Stimulated activated CD4-positive, alpha-beta T cell treated with anti-CD3 and anti-CD28 coated beads, Interleukin-4, amount 100 ng/mL, for 24 hours (primary cell): ENCODE results near the gene COA7.
A peak's percentile ranks its signal among the peaks of the same experiment; 100 is the strongest.

Experiments used
- DNase-seq: peaks from one replicate; pipeline ENCODE4 v3.0.0-alpha.2; 2020

Gene COA7

DNA sequence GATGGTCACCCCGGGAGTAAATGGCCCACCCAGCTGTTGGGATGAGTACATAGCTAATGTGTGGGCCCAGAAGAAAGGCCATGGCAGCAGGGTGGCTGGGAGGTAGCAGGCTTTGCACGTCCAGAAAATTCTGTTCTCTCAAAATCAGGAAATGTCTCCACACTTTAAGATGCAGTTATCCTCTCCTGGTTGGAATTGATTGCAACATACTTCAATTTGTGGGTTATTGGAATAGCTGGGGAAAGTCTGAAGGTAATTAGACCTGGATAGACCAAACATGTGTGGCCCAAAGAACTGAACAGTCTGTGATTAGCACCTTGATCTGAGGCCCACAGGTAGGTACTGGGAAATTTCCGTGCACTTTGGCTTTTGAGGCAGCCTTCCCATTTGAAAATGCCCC lies 30.2 kb downstream of the COA7 start:
- DNase-seq: no peak

DNA sequence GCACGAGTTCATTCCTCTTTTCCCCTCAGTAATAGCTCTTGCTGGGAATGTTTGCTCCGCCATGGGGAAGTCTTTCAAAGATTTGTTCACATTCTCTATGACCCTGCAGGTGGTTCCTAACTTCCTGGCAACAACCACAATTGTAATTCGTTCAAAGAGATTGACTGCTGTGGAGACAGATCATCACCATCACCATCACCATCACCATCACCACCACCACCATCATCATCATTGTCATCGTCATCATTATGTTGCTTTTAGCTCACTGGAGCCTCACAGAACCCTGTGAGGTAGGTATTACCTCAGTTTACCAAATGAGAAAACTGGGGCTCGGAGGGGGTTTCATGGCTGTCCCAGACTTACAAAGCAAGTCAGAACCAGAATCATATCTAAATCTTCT lies 30.9 kb downstream of the COA7 start:
- no peak for DNase-seq

DNA sequence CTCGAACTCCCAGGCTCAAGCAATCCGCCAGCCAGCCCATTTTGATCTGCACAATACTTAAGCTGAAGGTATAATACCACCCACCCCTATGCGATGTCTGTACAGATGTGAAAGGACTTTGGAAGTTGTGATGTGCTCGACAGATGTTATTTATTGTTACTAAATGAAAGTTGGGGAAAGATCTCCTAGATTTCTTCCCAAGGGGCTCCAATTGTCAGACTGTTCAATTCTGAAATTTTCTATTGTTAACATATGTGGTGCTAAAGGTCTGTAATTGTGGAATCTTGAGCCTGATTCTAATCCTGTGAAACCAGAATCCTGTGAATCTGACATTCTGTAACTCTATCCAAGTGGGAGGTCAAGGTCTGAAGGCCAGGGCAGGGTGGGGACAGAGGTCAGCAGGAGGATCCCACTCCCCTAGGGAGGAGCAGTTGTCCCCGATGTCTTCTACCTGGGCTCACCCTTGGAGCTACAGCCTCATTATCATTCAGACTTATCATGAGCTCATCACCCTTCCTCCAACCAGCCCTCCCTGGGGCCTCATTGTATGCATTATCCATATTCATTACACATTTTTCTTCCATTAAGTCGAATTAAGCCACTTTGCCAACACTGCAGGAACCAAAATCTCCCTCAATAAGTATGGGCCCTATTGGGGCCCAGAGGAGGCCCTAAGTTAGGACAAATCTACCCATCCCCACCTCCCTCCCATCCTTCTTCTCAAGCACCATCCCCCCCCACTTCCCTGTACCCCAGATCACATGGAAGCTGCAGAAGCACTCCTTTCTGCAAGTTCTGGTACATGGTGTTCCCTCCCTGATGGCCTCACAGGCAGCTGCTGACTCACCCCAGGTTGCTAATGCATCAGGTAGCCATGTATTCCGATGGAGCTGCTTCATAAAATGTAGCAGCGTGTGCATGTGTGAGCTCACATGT lies 32.9 kb downstream of the COA7 start:
- DNase-seq: no peak

DNA sequence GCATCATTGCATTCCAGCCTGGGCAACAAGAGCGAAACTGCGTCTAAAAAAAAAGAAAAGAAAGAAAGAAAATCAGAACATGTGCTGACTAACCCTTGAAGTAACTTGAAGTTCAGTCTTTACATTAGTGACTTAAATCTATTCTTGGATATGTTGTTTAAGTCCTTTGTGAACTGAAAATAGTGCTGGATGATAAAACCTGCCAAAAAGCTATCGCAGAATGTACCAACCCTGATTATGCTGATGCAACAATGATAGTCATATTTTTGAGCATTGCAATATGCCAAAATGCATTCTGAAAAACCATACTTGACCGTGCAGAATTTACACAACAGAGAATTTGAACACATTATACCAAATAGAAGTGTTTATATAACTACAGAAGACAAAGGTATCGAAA lies 34.4 kb downstream of the COA7 start:
- DNase-seq: no peak

DNA sequence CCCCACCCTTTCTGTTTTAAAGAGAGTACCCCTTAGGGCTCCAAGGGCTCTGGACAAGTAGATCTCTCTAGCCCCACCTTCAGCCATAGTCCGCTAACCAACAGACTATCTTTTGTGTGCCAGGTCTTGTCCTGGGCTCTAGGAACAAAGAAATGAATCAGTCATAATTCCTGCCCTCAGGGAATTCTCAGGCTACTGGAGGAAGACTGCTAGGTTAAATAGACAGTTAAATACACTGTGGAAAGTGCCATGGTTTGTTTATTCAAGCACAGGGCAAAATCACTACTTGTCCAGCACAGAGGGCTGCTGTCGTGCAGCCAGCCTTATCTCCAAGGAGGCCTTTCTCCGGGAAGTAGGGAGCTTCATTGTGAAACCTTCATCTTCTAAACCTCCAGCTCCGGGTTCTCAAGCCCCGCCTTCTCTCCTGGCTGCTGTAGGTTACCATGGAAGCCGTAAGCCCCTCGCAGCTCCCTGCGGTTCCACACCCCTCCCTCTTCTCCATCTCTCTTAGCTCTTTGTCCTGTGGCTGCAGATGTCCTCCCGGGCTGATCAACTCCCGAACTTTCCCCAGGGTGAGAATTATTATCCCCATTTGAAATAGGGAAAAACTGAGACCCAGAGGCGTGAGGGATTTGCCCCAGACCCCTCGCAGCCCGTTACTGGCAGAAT lies 35.4 kb downstream of the COA7 start:
- DNase-seq: no peak

DNA sequence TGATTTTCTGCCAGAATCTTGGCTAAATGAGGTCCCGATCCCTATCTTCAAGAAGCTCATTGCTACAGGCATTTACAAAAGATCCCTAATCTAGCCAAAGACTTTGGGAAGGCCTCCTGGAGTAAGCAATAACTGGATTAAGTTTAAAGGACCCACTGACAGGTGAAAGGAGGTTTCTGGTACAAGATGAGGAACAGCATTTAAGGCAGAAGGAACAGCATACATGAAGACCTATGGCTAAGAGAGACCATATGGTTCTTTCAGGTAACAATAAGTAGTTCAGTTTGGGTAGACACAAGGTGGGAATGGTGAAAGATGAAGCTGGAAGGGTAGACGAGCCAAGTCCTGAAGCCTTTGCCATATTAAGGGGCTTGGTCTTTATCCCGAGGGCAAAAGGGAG lies 37.3 kb downstream of the COA7 start:
- DNase-seq: no peak

DNA sequence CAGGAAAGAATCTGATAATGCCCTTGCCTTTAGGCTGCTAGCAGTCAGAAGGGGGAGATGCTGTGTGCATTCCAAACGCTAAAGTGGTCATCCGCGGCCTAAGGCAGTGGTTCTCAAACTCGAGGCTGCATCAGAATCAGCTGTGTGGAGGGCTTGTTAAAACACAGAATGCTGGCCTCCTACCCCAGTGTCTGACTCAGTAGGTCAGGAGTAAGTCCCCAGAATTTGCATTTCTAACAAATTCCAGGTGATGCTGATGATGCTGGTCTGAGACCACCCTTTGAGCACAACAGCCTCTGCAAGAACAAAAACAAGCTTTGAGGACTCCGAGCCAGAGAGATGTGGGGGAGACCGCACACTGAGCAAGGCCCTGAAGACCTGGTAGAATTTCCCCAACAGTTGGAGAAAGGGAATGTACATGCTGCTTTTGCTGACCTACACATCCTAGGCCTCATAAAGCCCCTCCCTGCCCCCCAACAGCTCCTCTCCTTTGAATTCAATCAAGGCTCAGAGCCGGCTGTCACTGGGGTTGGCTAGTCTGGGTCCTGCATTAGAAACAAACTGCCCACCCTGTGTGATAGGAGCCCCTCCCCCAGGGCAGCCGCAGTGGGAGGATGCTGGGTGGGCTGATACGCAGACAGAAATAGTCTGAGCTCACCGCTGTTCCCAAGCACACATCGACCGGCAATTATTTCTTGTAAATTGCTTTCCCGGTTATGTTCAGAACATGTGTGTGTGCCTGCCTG lies 38.1 kb downstream of the COA7 start:
- no peak for DNase-seq

DNA sequence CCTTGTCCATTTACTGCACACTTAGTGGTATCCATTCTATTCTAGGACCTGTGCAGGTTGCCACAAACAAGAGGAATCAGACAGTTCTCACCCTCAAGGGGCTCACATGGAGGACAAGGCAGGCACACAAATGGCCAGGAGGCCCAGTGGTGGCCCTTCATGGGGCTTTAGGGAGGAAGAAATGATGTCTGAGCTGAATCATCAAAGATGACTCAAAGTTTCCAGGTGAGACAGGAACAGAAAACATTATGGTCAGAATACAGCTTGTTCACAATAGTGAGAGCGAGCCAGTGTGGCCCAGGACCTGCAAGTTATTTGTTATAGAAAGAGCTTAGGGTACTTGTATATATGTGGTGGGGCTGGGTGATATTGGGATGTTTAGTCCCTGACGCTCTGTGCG lies 38.8 kb downstream of the COA7 start:
- DNase-seq: peak; percentile 22

DNA sequence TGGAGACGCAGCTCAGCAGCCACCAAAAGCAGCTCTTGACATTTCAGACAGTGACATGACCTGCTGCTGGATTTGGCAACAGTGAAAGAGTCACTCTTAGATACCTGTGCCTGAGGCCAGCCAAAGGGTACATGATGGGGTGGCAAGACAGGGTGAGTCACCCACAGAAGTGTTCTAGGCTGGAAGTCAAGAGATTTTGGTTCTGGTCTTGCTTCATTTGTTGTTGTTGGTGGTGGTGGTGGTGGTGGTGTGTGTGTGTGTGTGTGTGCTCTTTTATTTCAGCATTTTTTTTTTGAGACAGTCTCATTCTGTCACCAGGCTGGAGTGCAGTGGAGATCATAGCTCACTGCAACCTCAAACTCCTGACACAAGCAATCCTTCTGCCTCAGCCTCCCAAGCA lies 39.4 kb downstream of the COA7 start:
- no peak for DNase-seq

DNA sequence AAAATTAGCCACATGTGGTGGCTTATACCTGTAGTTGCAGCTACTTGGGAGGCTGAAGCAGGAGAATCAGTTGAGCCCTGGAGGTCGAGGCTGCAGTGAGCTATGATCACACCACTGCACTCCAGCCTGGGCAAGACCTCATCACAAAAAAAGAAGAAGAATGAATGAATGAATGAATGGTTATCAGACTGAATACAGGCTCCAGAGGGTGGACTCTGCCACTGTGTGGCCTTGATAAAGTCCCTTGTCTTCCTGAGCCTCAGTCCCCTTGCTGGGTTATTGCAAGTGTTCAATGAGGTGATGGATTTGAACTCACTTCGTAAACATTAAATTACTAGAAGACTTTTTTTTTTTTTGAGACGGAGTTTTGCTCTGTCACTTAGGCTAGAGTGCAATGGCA lies 40.4 kb downstream of the COA7 start:
- no peak for DNase-seq

DNA sequence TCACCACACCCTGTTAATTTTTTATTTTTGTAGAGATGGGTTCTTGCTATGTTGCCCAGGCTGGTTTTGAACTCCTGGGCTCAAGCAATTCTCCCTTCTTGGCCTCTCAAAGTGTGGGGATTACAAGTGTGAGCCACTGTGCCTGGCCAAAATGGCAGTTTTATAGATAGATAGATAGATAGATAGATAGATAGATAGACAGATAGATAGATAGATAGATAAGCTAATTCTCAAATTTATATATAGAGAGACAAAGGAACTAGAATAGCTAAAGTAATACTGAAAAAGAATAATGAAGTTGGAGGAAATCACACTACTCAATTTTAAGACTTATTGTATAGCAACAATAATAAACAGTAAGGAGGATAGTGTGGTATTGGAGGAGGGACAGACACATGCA lies 44.1 kb downstream of the COA7 start:
- no peak for DNase-seq

DNA sequence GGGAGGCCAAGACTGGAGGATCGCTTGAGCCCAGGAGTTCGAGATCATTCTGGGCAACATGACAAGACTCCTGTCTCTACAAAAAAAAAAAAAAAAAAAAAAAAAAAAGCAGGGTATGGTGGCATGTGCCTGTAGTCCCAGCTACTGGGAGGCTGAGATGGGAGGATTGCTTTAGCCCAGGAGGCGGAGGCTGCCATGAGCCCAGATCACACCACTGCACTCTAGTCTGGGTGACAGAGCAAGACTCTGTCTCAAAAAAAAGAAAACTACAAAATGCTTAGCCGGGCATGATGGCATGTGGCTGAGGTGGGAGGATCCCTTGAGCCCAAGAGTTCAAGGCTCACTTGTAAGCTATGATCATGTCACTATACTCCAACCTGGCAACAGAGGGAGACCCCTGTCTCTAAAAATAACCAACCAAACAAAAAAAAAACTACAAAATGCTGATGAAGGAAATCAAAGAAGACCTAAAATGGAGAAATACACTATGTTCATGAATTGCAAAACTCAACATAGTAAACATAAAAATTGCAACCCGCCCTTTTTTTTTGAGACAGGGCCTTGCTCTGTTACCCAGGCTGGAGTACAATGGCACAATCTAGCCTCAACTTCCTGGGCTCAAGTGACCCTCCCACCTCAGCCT lies 44.8 kb downstream of the COA7 start:
- DNase-seq: no peak

DNA sequence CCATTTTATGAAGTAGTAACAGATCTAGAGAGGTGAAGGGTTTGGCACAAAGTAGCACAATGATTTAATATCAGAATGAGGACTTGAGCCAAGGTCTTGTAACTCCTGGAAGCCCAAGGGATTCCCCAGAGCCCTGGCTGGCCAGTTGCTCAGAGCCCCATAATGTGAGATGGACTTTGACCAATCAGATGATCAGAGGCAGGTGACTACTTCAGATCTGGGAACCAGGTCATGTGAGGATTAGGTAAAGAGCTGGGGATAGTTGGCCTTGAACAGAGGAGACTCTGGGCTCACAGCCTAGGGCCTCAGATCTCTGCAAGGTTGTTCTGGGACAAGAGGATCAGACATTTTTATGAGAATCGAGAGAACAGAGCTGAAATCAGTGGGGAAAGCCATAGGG lies 46.2 kb downstream of the COA7 start:
- DNase-seq: no peak

DNA sequence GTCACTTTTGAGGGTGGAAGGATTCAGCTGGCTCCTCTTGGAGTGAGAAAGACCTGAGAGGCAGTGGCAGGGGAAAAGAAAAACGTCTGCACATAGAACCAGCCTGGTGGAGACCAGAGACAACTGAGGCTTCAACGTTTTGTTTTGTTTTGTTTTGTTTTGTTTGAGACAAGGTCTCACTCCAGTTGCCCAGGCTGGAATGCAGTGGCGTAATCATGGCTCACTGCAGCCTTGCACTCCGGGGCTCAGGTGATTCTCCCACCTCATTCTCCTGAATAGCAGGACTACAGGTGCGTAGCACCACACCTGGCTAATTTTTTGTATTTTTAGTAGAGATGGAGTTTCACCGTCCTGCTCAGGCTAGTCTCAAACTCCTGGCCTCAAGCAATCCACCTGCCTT lies 52.9 kb downstream of the COA7 start:
- no peak for DNase-seq

DNA sequence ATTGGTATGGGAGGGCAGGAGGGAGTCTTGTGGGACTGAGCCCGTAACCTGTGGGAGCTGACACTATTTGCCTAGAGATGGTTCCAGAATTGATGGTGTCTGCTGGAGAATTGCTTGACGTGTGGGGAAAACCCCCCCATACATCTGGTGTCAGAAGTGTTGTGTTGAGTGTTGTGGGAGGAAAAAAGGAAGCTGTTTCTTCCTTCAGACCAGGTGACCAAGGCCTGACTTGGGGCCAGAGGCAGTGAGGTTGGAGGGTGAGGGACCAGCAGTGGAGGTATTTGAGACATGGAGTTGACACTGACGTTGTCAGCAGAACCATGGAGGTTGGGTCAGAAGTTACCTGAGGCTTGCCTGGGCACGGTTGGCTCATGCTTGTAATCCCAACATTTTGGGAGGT lies 56.8 kb downstream of the COA7 start:
- no peak for DNase-seq

DNA sequence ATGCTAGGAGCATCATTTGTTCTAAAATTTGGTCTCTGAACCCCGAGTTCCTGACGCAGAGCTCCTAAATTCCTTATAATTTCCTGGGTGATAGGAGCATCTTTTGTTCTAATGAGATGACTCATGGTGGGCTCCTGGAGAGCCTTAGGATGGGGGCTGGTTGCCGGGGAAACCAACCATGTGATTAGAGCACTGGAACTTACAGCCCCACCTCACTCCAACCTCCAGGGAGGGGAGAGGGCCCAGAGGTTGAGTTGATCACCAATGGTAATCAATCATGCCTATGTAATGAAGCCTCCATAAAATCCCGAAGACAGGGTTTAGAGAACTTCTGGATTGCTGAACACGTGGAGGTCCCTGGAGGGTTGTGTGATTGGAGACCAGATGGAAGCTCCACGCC lies 57.5 kb downstream of the COA7 start:
- DNase-seq: no peak

DNA sequence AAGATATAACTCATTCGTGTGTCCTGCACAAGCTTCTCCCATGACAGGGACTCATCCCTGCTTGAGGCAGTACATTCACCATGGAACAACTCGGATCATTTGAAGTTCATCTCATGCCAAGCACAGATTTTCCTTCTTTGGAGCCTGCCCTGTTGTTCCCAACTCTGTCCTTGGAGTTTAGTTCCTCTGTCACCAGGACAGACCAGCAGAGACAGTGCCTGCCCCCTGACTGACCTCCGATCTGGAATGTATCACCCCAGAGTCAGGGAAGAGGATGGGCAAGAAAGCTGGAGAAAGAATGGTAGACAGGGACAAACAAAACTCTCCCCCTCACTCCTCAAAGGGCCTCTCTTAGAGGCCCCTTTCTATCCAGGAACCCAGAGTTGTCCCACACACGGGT lies 60.2 kb downstream of the COA7 start:
- no peak for DNase-seq

DNA sequence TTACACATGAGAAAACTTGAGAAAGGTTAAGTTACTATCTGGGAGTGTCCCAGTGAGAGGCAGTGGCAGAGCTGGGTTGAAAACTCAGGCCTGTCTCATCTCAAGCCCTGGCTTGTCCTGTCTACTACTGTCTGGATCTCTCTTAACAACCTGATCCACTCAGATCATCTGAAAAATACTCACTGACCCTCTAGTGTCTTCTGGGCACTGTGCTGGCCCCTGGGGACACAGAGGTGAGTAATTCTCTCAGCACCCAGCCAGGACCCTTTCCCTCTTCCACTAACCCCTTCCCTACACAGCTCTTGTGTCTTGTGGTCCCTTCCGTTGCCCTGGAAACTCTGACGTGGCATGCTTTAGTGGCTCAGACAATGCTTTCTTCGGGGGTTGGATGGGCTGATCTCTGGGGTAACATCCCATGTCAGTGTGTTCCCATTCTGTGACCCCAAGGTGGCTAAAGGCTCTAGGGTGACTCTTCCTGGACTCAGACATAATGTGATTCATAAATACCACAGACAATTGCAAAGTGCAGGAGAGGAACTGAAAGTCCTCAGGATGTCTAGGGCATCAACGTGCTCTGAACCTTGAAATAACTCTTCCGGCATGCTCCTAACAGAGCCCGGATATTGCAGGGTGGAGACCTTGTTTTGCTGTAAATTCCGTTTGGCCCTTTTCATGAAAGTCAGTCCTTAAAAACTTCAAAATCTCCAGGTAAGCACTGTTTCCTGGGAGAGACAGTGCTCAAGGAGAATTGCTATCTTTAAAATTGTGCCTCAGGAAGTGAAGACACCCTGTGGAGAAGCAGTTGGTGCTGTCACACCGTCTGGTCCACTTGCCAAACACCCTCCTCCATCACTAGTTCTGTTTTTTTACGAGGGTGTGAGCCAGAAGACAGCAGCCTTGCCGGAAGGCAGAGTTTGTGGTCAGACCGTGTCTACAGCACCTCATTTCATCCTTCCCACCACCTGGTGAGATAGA lies 61.1 kb downstream of the COA7 start:
- DNase-seq: peak; percentile 66

DNA sequence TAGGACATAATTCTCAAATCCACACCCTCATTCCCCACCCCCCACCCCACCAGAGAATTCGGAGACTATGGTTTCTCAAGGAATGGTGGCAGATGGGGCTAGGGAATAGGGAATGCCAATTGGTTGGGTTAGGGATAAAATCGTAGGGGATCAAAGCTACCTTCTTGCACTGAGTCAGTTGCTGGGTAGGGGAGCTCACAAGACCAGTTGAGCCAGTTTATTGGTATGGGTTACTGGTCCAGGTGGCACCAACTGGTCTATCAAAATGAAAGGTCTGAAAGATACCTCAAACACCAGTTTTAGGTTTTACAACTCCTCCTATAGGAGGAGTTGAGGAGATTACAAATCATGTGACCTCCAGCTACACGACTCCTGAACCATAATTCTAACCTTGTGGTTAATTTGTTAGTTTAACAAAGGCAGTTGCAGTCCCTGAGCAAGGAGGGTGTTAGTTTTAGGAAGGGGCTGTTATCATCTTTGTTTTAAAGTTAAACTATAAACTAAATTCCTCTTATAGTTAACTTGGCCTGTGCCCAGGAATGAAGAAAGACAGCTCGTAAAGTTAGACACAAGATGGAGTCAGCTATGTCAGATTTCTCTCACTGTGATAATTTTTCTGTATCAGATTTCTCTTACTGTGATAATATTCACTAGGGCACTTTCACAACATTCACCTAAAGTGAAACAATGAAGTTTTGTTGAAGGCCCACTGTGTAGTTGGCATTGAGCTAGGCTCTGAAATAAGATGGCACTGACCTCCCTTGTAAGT lies 62.6 kb downstream of the COA7 start:
- no peak for DNase-seq
